Mesothelial cell of epicardium (in vitro differentiated cells): ENCODE results near the gene TMEM132D. TPM values are rescaled to one million over a fixed set of nuclear protein-coding genes. Genes with fewer than 3 reads are reported as not detected.
"Not testable (repeated sequence)": the region's sequence is repeated elsewhere in the genome, so short reads cannot be mapped to it uniquely, and the experiment has no call there.

Experiments used
- DNase-seq, 2 experiments: peaks; one replicate each; pipeline ENCODE4 v3.0.0; 2021; ENCODE audit warnings: low spot score in 2 of 2; ENCODE audit not compliant: unreplicated experiment in 2 of 2
- H3K27ac Mint-ChIP-seq: 2 replicates; pipeline ENCODE4 v1.8.0; 2021; ENCODE audit warnings: mixed read lengths
- H3K27me3 Mint-ChIP-seq: 2 replicates; pipeline ENCODE4 v1.8.0; 2021; ENCODE audit warnings: low read depth, mixed read lengths
- H3K36me3 Mint-ChIP-seq: 2 replicates; pipeline ENCODE4 v1.8.0; 2021; ENCODE audit warnings: mixed read lengths
- H3K4me1 Mint-ChIP-seq: 2 replicates; pipeline ENCODE4 v1.8.0; 2021; ENCODE audit warnings: mixed read lengths
- H3K4me3 Mint-ChIP-seq: 2 replicates; pipeline ENCODE4 v1.8.0; 2021; ENCODE audit warnings: mild to moderate bottlenecking, moderate library complexity, mixed read lengths
- H3K9me3 Mint-ChIP-seq: 2 replicates; pipeline ENCODE4 v1.8.0; 2021; ENCODE audit warnings: mixed read lengths
- CTCF ChIP-seq: fragments of 200-600 bp; sonication (generic); IDR thresholded peaks from one replicate; pipeline ENCODE4 v1.5.0; 2021; ENCODE audit warnings: antibody characterized with exemption; ENCODE audit not compliant: unreplicated experiment
- total RNA-seq: library from RNA; stranded (reverse); gene quantifications from 3 replicates; pipeline ENCODE4 v1.2.1, GENCODE V29; 2021

The TMEM132D gene
- total RNA-seq, 1 donor from 2014 or later, result 0.07 TPM

- H3K36me3 Mint-ChIP-seq, result no peaks in the 10 kb centered on the region
- peaks cover 6% of the 10 kb centered on the region for H3K9me3 Mint-ChIP-seq
- no peak for TF ChIP-seq CTCF
Observed at GRCh38 chr12:129049917-129050316, 853.9 kb downstream of the TMEM132D start.

GRCh38 chr12:129043334-129043733 lies 860.5 kb downstream of the TMEM132D start:
- not testable (repeated sequence) for H3K27ac Mint-ChIP-seq, H3K27me3 Mint-ChIP-seq, H3K36me3 Mint-ChIP-seq, DNase-seq, H3K4me1 Mint-ChIP-seq, H3K4me3 Mint-ChIP-seq
- peaks cover 21% of the 10 kb centered on the region for H3K9me3 Mint-ChIP-seq

More at GRCh38 chr12:129049917-129050316, 853.9 kb downstream of the TMEM132D start:
- H3K27ac Mint-ChIP-seq, result no peak overlapping the region
- H3K4me1 Mint-ChIP-seq, result no peaks in the 10 kb centered on the region
- no peak overlapping the region for H3K4me3 Mint-ChIP-seq
- H3K27me3 Mint-ChIP-seq, result no peaks in the 10 kb centered on the region
- no peak for DNase-seq

- Mint-ChIP-seq H3K36me3 (no peaks in the 10 kb centered on the region), H3K4me3 (no peak overlapping the region), H3K27ac (no peak overlapping the region), H3K9me3 (peaks cover 9% of the 10 kb centered on the region), H3K27me3 (peaks cover 11% of the 10 kb centered on the region), H3K4me1 (no peaks in the 10 kb centered on the region)
- TF ChIP-seq CTCF, result no peak
- DNase-seq, result no peak
Observed at GRCh38 chr12:129036135-129036534, 867.7 kb downstream of the TMEM132D start.

GRCh38 chr12:129034558-129035289 lies 869.1 kb downstream of the TMEM132D start:
- H3K27me3 Mint-ChIP-seq, result peaks cover 11% of the 10 kb centered on the region
- peaks cover 9% of the 10 kb centered on the region for H3K9me3 Mint-ChIP-seq
- no peak overlapping the region for H3K27ac Mint-ChIP-seq
- H3K4me3 Mint-ChIP-seq, result no peak overlapping the region
- no peaks in the 10 kb centered on the region for H3K36me3 Mint-ChIP-seq
- H3K4me1 Mint-ChIP-seq, result no peaks in the 10 kb centered on the region
- TF ChIP-seq CTCF, result no peak
- no peak for DNase-seq

GRCh38 chr12:129028844-129029243 lies 875.0 kb downstream of the TMEM132D start:
- H3K4me3 Mint-ChIP-seq, result no peak overlapping the region
- TF ChIP-seq CTCF, result no peak
- peaks cover 13% of the 10 kb centered on the region for H3K27me3 Mint-ChIP-seq
- H3K27ac Mint-ChIP-seq, result no peak overlapping the region
- no peaks in the 10 kb centered on the region for H3K4me1 Mint-ChIP-seq
- no peaks in the 10 kb centered on the region for H3K9me3 Mint-ChIP-seq
- DNase-seq, result no peak
- no peaks in the 10 kb centered on the region for H3K36me3 Mint-ChIP-seq

- Mint-ChIP-seq H3K36me3 (no peaks in the 10 kb centered on the region), H3K27ac (no peak overlapping the region), H3K4me1 (no peaks in the 10 kb centered on the region), H3K4me3 (no peak overlapping the region), H3K9me3 (peaks cover 7% of the 10 kb centered on the region), H3K27me3 (peaks cover 3% of the 10 kb centered on the region)
- no peak for DNase-seq
- TF ChIP-seq CTCF, result no peak
Observed at GRCh38 chr12:129025055-129025454, 878.8 kb downstream of the TMEM132D start.
